Thymus (tissue), 11 donors: ENCODE data around the gene ATG16L1. TPM values are rescaled to one million over a fixed set of nuclear protein-coding genes. Genes with fewer than 3 reads are reported as not detected.
"Not testable (repeated sequence)": the region's sequence is repeated elsewhere in the genome, so short reads cannot be mapped to it uniquely, and the experiment has no call there.

ENCODE experiments used
- DNase-seq, 9 donors: peaks; one replicate each; pipeline ENCODE4 v3.0.0-alpha.2; 2013; ENCODE audit warnings: low spot score in 9 of 9, low read depth in 6 of 9, missing footprints in 1 of 9
- H3K27ac ChIP-seq, 2 donors: one replicate each; pipeline ENCODE4 v1.5.1; 2013; ENCODE audit warnings: control low read depth in 1 of 2, low read depth in 1 of 2, low read length in 1 of 2, mild to moderate bottlenecking in 1 of 2, moderate library complexity in 1 of 2
- H3K27me3 ChIP-seq, 2 donors: one replicate each; pipeline ENCODE4 v1.5.1; 2013; ENCODE audit warnings: low read length in 1 of 2; ENCODE audit not compliant: control insufficient read depth in 2 of 2, insufficient read depth in 1 of 2
- H3K36me3 ChIP-seq, 2 donors: one replicate each; pipeline ENCODE4 v1.5.1; 2013; ENCODE audit warnings: low read length in 1 of 2, mild to moderate bottlenecking in 1 of 2, moderate library complexity in 1 of 2; ENCODE audit not compliant: control insufficient read depth in 2 of 2, insufficient read depth in 2 of 2
- H3K4me1 ChIP-seq, 2 donors: one replicate each; pipeline ENCODE4 v1.5.1; 2013; ENCODE audit warnings: low read length in 2 of 2; ENCODE audit not compliant: control insufficient read depth in 2 of 2, insufficient read depth in 2 of 2
- H3K4me3 ChIP-seq, 2 donors: one replicate each; pipeline ENCODE4 v1.5.1; 2013; ENCODE audit warnings: low read length in 2 of 2, control low read depth in 1 of 2, mild to moderate bottlenecking in 1 of 2
- H3K9me3 ChIP-seq, 2 donors: one replicate each; pipeline ENCODE4 v1.5.1; 2013; ENCODE audit warnings: low read length in 1 of 2, mild to moderate bottlenecking in 1 of 2; ENCODE audit not compliant: control insufficient read depth in 2 of 2, insufficient read depth in 1 of 2
- WGBS: extraction: QIAGEN DNeasy Blood & Tissue Kit; methylation state at CpG from one replicate; pipeline ENCODE4 v1.1.7; 2013; 5-methylcytosine and 5-hydroxymethylcytosine counted together
- polyA plus RNA-seq: library from polyadenylated mRNA; stranded (reverse); fragments of 200-250 nt; gene quantifications from one replicate; pipeline ENCODE4 v1.2.3, GENCODE V29; 2013
- total RNA-seq: library from RNA; stranded (reverse); fragments of 120-200 nt; gene quantifications from one replicate; pipeline ENCODE4 v1.2.4, GENCODE V29; 2013
- donor health status: healthy.

The ATG16L1 gene
- total and polyA plus RNA-seq, 2 donors, result 23.4 to 27.6 TPM

DNA sequence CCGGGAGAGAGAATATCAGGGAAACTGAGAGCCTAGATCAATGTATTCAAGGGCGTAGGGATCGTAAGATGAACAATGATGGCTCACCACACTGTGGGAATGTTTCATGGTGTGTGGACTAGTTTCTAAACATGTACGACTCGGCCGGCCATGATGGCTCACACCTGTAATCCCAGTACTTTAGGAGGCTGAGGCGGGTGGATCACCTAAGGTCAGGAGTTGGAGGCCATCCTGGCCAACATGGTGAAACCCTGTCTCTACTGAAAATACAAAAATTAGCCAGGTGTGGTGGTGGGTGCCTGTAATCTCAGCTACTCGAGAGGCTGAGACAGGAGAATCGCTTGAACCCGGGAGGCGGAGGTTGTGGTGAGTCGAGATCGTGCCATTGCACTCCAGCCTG is 84.6 kb downstream of the ATG16L1 start:
- DNase-seq, H3K4me3 ChIP-seq, H3K36me3 ChIP-seq, H3K27ac ChIP-seq, H3K27me3 ChIP-seq, H3K9me3 ChIP-seq: not testable (repeated sequence)
- peaks cover 4 to 20% of the 10 kb centered on the region in 2 donors for H3K4me1 ChIP-seq
- WGBS, result 97% methylated on average over 13 of the region's 13 CpGs

DNA sequence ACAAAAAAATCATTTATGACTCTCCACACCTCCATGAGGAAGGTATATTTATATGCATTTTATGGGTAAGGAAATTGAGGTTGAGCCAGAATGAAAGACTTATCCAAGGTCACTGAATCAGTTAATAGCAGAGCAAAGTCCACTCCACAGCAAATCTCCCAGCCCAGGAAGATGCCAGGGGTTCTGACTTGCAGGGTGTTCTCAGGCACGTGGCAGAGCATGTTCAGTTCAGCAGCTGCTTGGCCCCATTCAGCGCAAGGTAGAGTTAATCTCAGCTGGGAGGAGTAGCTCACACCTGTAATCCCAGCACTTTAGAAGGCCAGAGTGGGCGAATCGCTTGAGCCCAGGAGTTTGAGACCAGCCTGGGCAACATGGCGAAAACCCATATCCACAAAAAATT is 85.1 kb downstream of the ATG16L1 start:
- DNase-seq, result no peak
- Histone ChIP-seq H3K4me3 (no peak overlapping the region), H3K27me3 (no peaks in the 10 kb centered on the region), H3K27ac (no peak overlapping the region), H3K36me3 (no peaks in the 10 kb centered on the region), H3K4me1 (peaks cover 0 to 15% of the 10 kb centered on the region in 2 donors), H3K9me3 (peaks cover 0 to 1% of the 10 kb centered on the region in 2 donors)
- WGBS, result 97% methylated on average over 5 of the region's 5 CpGs

DNA sequence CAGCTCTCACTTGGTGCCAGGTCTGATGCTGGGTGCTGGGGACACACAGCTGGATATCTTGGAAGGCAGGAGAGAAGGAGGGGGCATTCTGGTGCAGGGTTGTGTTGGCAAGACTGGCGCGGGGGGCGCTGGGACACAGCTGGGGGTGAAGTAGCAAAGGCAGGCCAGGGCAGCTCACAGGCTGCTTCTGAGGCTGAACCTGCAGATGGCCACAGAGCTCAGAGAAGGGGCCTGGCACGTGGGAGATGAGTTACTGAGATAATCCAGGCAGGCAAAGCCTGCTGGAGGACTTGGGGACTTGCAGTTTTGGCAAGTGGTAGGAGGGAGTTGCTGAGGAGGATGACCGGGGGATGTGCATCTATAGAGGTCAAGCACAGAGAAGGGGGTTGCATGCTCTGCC is 86.6 kb downstream of the ATG16L1 start:
- Histone ChIP-seq H3K36me3 (no peaks in the 10 kb centered on the region), H3K27ac (no peak overlapping the region), H3K4me1 (peaks cover 0 to 6% of the 10 kb centered on the region in 2 donors), H3K27me3 (no peaks in the 10 kb centered on the region), H3K4me3 (no peak overlapping the region), H3K9me3 (peaks cover 0 to 1% of the 10 kb centered on the region in 2 donors)
- DNase-seq, result no peak
- 92% methylated on average over 5 of the region's 5 CpGs for WGBS

DNA sequence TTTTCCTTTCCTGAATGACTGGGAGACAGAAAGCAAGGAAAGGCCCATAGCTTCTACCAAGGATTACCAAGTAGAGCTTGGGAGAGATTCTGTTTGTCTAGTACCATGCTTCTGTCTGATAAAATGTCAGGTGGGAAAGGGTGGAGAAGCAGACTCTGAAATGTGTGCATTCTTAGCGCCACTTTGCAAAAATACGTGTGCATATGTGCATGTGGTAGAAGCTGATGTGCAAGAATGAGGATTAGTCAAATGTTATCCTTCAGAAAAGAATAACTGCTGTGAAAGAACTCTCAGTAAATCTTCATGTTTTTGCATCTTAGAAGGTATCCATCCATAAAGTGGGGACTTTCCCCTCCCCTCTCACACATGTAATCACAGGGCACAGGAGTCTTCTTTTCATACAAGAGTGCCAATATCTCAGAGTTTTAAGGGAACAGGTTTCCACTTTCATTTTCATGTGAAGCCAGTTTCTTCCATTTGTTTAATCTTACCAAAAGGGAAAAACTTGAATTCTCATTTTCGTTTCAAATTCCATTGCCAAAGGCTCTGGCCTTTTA is 87.4 kb downstream of the ATG16L1 start:
- WGBS, result 96% methylated on average over 3 of the region's 3 CpGs
- H3K36me3 ChIP-seq, result no peaks in the 10 kb centered on the region
- peaks cover 0 to 1% of the 10 kb centered on the region in 2 donors for H3K9me3 ChIP-seq
- H3K27me3 ChIP-seq, result no peaks in the 10 kb centered on the region
- H3K4me3 ChIP-seq, result no peak overlapping the region
- no peaks in the 10 kb centered on the region for H3K4me1 ChIP-seq
- H3K27ac ChIP-seq, result no peak overlapping the region
- no peak for DNase-seq

DNA sequence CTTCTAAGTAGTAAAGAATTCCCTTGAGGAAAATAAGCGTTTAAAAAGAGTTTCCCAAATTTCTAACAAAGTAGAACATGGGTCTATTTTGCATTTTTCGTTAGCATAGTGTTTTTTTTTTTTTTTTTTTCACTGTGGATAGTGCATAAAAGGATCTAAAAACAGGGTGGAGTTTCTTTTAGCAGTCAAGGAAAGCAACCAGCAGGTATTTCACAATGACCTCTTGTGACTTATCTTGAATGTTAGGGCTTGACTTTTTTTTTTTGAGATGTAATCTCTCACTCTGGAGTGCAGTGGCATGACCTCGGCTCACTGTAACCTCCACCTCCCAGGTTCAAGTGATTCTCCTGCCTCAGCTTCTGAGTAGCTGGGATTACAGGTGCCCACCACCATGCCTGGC is 88.0 kb downstream of the ATG16L1 start:
- Histone ChIP-seq H3K36me3 (no peaks in the 10 kb centered on the region), H3K4me1 (no peaks in the 10 kb centered on the region), H3K9me3 (peaks cover 0 to 1% of the 10 kb centered on the region in 2 donors), H3K4me3 (no peak overlapping the region), H3K27me3 (no peaks in the 10 kb centered on the region), H3K27ac (no peak overlapping the region)
- DNase-seq, result no peak
- 60% methylated on average over 3 of the region's 3 CpGs for WGBS

DNA sequence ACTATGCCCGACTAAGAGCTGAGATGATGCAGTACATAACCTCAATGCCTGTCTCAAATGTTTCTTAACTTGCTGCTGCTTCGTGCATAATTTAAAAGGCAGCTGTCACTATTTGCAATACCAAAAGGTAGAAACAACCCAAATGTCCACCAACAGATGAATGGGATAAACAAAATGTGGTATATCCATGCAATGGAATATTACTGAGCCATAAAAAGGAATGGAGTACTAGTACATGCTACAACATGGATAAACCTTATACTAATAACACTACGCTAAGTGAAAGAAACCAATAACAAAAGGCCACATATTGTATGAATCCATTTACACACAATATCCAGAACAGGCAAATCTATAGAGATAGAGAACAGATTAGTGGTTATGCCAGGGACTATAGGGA is 89.8 kb downstream of the ATG16L1 start:
- 97% methylated on average over 3 of the region's 3 CpGs for WGBS

DNA sequence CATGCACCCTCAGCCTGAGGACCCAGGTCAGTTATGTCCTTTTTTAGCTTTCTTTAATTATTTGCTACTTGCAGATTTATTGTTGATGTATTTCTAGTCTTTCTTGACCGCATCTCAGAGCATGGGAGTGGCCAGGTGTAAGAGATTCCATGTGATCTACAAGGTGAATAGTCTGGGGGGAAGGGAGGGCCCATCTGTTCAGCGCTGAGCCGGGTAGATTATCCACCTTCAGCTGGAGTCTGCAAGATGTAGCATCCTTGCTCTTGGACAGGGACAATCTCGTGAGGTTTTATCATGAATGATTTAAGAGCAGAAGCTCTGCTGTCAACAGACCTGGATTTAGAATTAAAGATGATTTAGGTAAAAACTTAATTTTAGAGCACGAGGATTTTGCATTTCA is 90.8 kb downstream of the ATG16L1 start:
- peaks cover 0 to 1% of the 10 kb centered on the region in 2 donors for H3K9me3 ChIP-seq
- H3K36me3 ChIP-seq, result no peaks in the 10 kb centered on the region
- no peaks in the 10 kb centered on the region for H3K27me3 ChIP-seq
- H3K27ac ChIP-seq, result no peak overlapping the region
- WGBS, result 92% methylated on average over 5 of the region's 5 CpGs
- no peak for DNase-seq
- no peaks in the 10 kb centered on the region for H3K4me1 ChIP-seq
- no peak overlapping the region for H3K4me3 ChIP-seq

More for the DNA sequence above, 89.8 kb downstream of the ATG16L1 start:
- H3K27ac ChIP-seq, result no peak overlapping the region
- H3K9me3 ChIP-seq, result peaks cover 0 to 1% of the 10 kb centered on the region in 2 donors
- no peaks in the 10 kb centered on the region for H3K27me3 ChIP-seq
- H3K4me3 ChIP-seq, result no peak overlapping the region
- no peak for DNase-seq
- no peaks in the 10 kb centered on the region for H3K36me3 ChIP-seq
- no peaks in the 10 kb centered on the region for H3K4me1 ChIP-seq

DNA sequence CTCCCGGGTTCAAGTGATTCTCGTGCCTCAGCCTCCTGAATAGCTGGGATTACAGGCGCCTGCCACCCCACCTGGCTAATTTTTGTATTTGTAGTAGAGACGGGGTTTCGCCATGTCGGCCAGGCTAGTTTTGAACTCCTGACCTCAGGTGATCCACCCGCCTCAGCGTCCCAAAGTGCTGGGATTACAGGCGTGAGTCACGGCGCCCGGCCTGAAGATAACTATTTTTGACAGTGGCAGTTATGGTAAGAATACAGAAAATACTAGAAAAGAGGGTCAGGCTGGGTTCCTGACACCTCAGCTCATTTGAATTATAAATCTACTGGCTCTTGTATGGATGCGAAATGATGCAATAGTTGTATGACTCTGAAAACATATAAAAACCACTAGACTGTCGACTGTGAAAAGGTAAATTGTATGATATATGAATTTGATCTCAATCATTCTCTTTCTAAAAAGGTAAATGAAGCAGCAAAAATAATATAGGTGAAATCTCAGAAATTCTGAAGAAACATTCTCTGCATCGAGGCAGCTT is 91.8 kb downstream of the ATG16L1 start:
- Histone ChIP-seq H3K27me3 (no peaks in the 10 kb centered on the region), H3K27ac (no peak overlapping the region), H3K4me1 (no peaks in the 10 kb centered on the region), H3K36me3 (no peaks in the 10 kb centered on the region), H3K9me3 (peaks cover 0 to 2% of the 10 kb centered on the region in 2 donors), H3K4me3 (no peak overlapping the region)
- DNase-seq, result no peak
- 97% methylated on average over 15 of the region's 15 CpGs for WGBS
